GM10266 (cell line): Measurements from ENCODE around the gene SELENOP.
"Not testable (repeated sequence)": the region's sequence is repeated elsewhere in the genome, so short reads cannot be mapped to it uniquely, and the experiment has no call there.

Source experiments
- DNase-seq: peaks from one replicate; pipeline ENCODE4 v3.0.0; 2012; ENCODE audit errors: extremely low spot score
- CTCF ChIP-seq: IDR thresholded peaks from 2 replicates; pipeline ENCODE4 v1.5.1; 2012; ENCODE audit warnings: mild to moderate bottlenecking, low read depth; ENCODE audit not compliant: control insufficient read depth, insufficient read depth; ENCODE audit errors: missing control alignments

The SELENOP gene

GRCh38 chr5:42825422-42826148 lies 13.9 kb upstream of the SELENOP start:
- TF ChIP-seq CTCF: no peak
- no peak for DNase-seq

- TF ChIP-seq CTCF: no peak
These were observed 12.8 kb upstream of the SELENOP start for GRCh38 chr5:42824347-42824976.

GRCh38 chr5:42822548-42822947 lies 10.9 kb upstream of the SELENOP start:
- DNase-seq: no peak
- TF ChIP-seq CTCF: no peak

More at GRCh38 chr5:42824347-42824976, 12.8 kb upstream of the SELENOP start:
- no peak for DNase-seq

GRCh38 chr5:42819745-42820144 lies 8.1 kb upstream of the SELENOP start:
- TF ChIP-seq CTCF: no peak
- DNase-seq: no peak

- not testable (repeated sequence) for DNase-seq
These were observed 4.9 kb upstream of the SELENOP start for GRCh38 chr5:42816546-42816945.

GRCh38 chr5:42813533-42813932 lies 1.8 kb upstream of the SELENOP start:
- DNase-seq: no peak
- no peak for TF ChIP-seq CTCF

- DNase-seq: no peak
- TF ChIP-seq CTCF: no peak
These were observed 928 bp upstream of the SELENOP start for GRCh38 chr5:42812620-42813019.
